ENCODE measurements around the gene H2AZ2. TPM values are rescaled to one million over a fixed set of nuclear protein-coding genes. Genes with fewer than 3 reads are reported as not detected.

Gene H2AZ2
- total RNA-seq, 1 experiment from 2014 or later: 354 TPM

DNA sequence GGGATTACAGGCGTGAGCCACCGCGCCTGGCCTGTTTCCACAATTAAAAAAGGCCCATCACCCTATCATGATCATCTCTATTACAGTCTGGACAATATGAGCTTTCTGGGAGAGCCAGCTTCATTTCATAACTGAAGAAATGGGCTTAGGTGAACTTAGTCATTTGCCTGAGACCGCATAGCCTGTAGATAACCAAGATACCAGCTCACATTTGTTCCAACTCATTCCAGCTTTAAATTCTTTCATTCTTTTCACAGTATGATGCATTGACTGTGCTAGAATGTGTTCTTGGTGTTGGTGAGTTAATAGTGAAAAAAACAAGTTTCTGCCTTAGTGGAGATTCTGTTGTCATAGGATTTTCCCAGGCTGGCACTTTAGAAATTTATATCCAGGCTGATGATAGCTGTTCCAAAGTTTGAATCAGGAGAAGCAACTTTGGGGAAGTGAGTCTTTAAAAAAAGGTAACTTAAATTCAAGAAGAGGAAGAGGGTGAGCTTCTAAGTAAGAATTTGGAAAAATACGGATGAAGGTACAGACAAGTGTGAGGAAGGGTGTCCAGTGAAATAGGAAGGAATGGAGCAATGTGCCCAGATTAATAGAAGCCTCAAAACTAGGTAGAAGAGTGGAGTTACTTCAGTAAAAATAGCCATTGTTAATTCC is 2.1 kb upstream of the H2AZ2 start:
- ChIA-PET POLR2A (ENCODE audit: unreplicated experiment) (interaction anchor here (0.5 to 0.7 kb wide), 7 partner anchors 13 to 505 kb away, joined by 3 to 16 read pairs (median 9); no protein-coding TSS in a partner anchor), CTCF (interaction anchor here (0.6 to 1.6 kb wide), 4 partner anchors 35 to 286 kb away, joined by 4 to 13 read pairs (median 9); partner anchors contain the start of gene PURB)
- Histone ChIP-seq H3K27ac (no peak overlapping the region), H3K79me2 (ENCODE audit: low read depth) (peaks cover 33% of the 10 kb centered on the region), H3K9me3 (ENCODE audit: insufficient read depth, low read depth) (no peaks in the 10 kb centered on the region), H3K4me2 (0 out of 2 replicates have a peak overlapping the region, but pooled peaks have one; percentile 83), H3K4me1 (replicated peaks; ENCODE audit: insufficient read depth) (peaks cover 26% of the 10 kb centered on the region), H4K20me1 (ENCODE audit: insufficient read depth) (peaks cover 23% of the 10 kb centered on the region), H3K36me3 (ENCODE audit: low read depth) (no peaks in the 10 kb centered on the region), H3K27me3 (ENCODE audit: insufficient read depth, low read depth) (no peaks in the 10 kb centered on the region), H2AFZ (no peak overlapping the region), H3F3A (ENCODE audit: insufficient read depth, low read depth) (peaks cover 34% of the 10 kb centered on the region), H3K9me2 (ENCODE audit: insufficient read depth) (no peaks in the 10 kb centered on the region), H3K4me3 (no peak overlapping the region)
- no TSS peak for BruUV-seq (replicated peaks)
- intact Hi-C loops (cut with micrococcal nuclease; ENCODE audit: unreplicated experiment): loop anchor here (2.0 to 10.0 kb wide), 9 partner anchors 73 to 415 kb away; partner anchors contain the start of genes CCM2, TBRG4 and ZMIZ2
- DNase-seq: peak in 1 of 2 experiments; percentile 33
- no peak for TF ChIP-seq EZH2 (IDR thresholded peaks at IDR 0.05; ENCODE audit: low read depth)
- TF ChIP-seq, protein P1, sequence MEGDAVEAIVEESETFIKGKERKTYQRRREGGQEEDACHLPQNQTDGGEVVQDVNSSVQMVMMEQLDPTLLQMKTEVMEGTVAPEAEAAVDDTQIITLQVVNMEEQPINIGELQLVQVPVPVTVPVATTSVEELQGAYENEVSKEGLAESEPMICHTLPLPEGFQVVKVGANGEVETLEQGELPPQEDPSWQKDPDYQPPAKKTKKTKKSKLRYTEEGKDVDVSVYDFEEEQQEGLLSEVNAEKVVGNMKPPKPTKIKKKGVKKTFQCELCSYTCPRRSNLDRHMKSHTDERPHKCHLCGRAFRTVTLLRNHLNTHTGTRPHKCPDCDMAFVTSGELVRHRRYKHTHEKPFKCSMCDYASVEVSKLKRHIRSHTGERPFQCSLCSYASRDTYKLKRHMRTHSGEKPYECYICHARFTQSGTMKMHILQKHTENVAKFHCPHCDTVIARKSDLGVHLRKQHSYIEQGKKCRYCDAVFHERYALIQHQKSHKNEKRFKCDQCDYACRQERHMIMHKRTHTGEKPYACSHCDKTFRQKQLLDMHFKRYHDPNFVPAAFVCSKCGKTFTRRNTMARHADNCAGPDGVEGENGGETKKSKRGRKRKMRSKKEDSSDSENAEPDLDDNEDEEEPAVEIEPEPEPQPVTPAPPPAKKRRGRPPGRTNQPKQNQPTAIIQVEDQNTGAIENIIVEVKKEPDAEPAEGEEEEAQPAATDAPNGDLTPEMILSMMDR (conservative IDR thresholded peaks at IDR 0.05): no peak

DNA sequence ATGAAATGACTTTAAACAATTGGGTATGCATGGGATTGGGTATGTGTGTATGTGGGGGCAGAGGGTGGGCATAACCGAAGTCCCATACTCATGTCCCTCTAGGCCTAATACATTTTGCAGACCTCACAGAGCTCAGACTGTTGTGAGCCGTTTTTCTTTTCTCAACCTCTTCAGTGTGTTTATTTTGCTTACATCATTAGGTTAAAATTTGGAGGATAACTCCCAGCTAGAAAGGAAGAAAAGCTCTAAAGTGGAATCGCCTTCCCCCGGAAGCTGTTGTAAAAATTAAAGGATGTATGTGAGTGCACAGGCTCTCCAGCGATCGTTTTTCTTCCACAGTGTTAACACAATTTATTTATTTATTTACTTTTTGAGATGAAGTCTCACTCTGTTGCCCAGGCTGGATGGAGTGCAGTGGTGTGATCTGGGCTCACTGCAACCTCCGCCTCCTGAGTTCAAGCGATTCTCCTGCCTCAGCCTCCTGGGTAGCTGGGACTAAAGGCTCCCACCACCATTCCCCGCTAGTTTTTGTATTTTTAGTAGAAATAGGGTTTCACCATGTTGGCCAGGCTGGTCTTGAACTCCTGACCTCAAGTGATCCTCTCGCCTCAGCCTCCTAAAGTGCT is 1.5 kb upstream of the H2AZ2 start:
- Histone ChIP-seq H3K79me2 (ENCODE audit: low read depth) (peaks cover 40% of the 10 kb centered on the region), H3K9me2 (ENCODE audit: insufficient read depth) (no peaks in the 10 kb centered on the region), H4K20me1 (ENCODE audit: insufficient read depth) (peaks cover 28% of the 10 kb centered on the region), H3K4me1 (replicated peaks; ENCODE audit: insufficient read depth) (peaks cover 27% of the 10 kb centered on the region), H3K4me3 (peak overlapping the region; percentile 67), H3F3A (ENCODE audit: insufficient read depth, low read depth) (peaks cover 34% of the 10 kb centered on the region), H3K27ac (no peak overlapping the region), H3K4me2 (peak overlapping the region; percentile 83), H2AFZ (no peak overlapping the region), H3K27me3 (ENCODE audit: insufficient read depth, low read depth) (no peaks in the 10 kb centered on the region), H3K9me3 (ENCODE audit: insufficient read depth, low read depth) (no peaks in the 10 kb centered on the region), H3K36me3 (ENCODE audit: low read depth) (no peaks in the 10 kb centered on the region)
- peak in 1 of 2 experiments; percentile 30 for DNase-seq
- intact Hi-C loops (cut with micrococcal nuclease; ENCODE audit: unreplicated experiment): loop anchor here (2.0 to 10.0 kb wide), 7 partner anchors 73 to 261 kb away; partner anchors contain the start of genes CCM2, TBRG4 and ZMIZ2
- CTCF ChIA-PET: interaction anchor here (0.6 to 1.6 kb wide), 3 partner anchors 36 to 287 kb away, joined by 4 to 13 read pairs (median 6); partner anchors contain the start of gene PURB
- no peak for TF ChIP-seq EZH2 (IDR thresholded peaks at IDR 0.05; ENCODE audit: low read depth)
- TF ChIP-seq, protein P1 (conservative IDR thresholded peaks at IDR 0.05): no peak
- POLR2A ChIA-PET (ENCODE audit: unreplicated experiment): interaction anchor here (0.5 to 0.7 kb wide), 6 partner anchors 12 to 504 kb away, joined by 3 to 16 read pairs (median 9); no protein-coding TSS in a partner anchor
- no TSS peak for BruUV-seq (replicated peaks)

DNA sequence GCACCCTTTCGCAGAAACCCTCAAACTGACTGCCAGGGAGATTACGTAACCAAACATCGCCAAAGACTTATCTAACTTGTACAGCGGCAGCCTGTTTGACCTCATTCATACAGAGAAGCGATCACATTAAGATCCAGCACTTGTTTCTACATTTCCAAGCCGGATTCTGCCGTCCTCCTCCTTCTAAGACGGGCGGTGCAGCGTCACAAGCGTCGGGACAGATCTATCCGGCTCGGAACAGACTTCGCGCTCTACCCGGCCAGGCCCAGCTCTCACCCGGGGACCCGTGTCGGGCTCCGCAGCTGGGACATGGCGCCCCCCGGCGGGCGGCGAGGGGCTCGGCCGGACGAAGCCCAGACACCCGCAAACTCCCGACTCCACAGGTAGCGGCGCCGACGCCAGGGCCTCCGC is 373 bp downstream of the H2AZ2 start:
- Histone ChIP-seq H3K9me3 (ENCODE audit: insufficient read depth, low read depth) (no peaks in the 10 kb centered on the region), H4K20me1 (ENCODE audit: insufficient read depth) (peaks cover 38% of the 10 kb centered on the region), H3K27ac (peak overlapping the region; percentile 51), H3K4me1 (replicated peaks; ENCODE audit: insufficient read depth) (peaks cover 27% of the 10 kb centered on the region), H3K79me2 (ENCODE audit: low read depth) (peaks cover 58% of the 10 kb centered on the region), H3F3A (ENCODE audit: insufficient read depth, low read depth) (peaks cover 34% of the 10 kb centered on the region), H3K4me3 (peak overlapping the region; percentile 69), H2AFZ (peak overlapping the region; percentile 79), H3K4me2 (peak overlapping the region; percentile 96), H3K36me3 (ENCODE audit: low read depth) (peaks cover 8% of the 10 kb centered on the region), H3K9me2 (ENCODE audit: insufficient read depth) (no peaks in the 10 kb centered on the region), H3K27me3 (ENCODE audit: insufficient read depth, low read depth) (no peaks in the 10 kb centered on the region)
- peak; percentile 76 to 94 for DNase-seq
- TSS peak; percentile 48 for BruUV-seq (replicated peaks)
- intact Hi-C loops (cut with micrococcal nuclease; ENCODE audit: unreplicated experiment): loop anchor here (5.0 to 10.0 kb wide), 2 partner anchors 100 to 173 kb away; partner anchors contain the start of gene ZMIZ2
- CTCF ChIA-PET: interaction anchor here (1.2 kb wide), 1 partner anchor 274 kb away, joined by 4 read pairs; the partner anchor contains the start of gene DDX56
- POLR2A ChIA-PET (ENCODE audit: unreplicated experiment): interaction anchor here (0.6 to 0.9 kb wide), 9 partner anchors 34 to 358 kb away, joined by 3 to 14 read pairs (median 4); partner anchors contain the start of gene DDX56
- TF ChIP-seq EZH2 (IDR thresholded peaks at IDR 0.05; ENCODE audit: low read depth): no peak
- TF ChIP-seq, protein P1 (conservative IDR thresholded peaks at IDR 0.05): peak; percentile 96

Measured in PC-9 (cell line).